Chondrocyte (in vitro differentiated cells): ENCODE data around the gene RNF213. TPM values are rescaled to one million over a fixed set of nuclear protein-coding genes. Genes with fewer than 3 reads are reported as not detected.

ENCODE experiments used
- DNase-seq: peaks from one replicate; pipeline ENCODE4 v3.0.0; 2021; ENCODE audit warnings: mixed read lengths, low spot score
- H3K27ac Mint-ChIP-seq: one replicate; pipeline ENCODE4 v1.8.0; 2021; ENCODE audit warnings: mild to moderate bottlenecking, moderate library complexity, mixed read lengths; ENCODE audit not compliant: unreplicated experiment
- H3K27me3 Mint-ChIP-seq: 2 replicates; pipeline ENCODE4 v1.8.0; 2021; ENCODE audit warnings: low read depth, mixed read lengths
- H3K36me3 Mint-ChIP-seq: 2 replicates; pipeline ENCODE4 v1.8.0; 2021; ENCODE audit warnings: low read depth, mixed read lengths
- H3K4me1 Mint-ChIP-seq: 2 replicates; pipeline ENCODE4 v1.8.0; 2021; ENCODE audit warnings: low read depth, mild to moderate bottlenecking, mixed read lengths
- H3K4me3 Mint-ChIP-seq: one replicate; pipeline ENCODE4 v1.8.0; 2021; ENCODE audit warnings: mild to moderate bottlenecking, moderate library complexity, mixed read lengths; ENCODE audit not compliant: unreplicated experiment
- H3K9me3 Mint-ChIP-seq: 2 replicates; pipeline ENCODE4 v1.8.0; 2021; ENCODE audit warnings: low read depth, mixed read lengths
- CTCF ChIP-seq: fragments of 200-600 bp; sonication (generic); IDR thresholded peaks from 2 replicates; pipeline ENCODE4 v1.5.0; 2021; ENCODE audit warnings: antibody characterized with exemption, mild to moderate bottlenecking, moderate library complexity
- total RNA-seq: library from RNA; stranded (reverse); gene quantifications from 3 replicates; pipeline ENCODE4 v1.2.1, GENCODE V29; 2021

Gene RNF213
- total RNA-seq, 1 donor from 2014 or later, result 73.2 TPM

- Mint-ChIP-seq H3K4me1 (peaks cover 23% of the 10 kb centered on the region), H3K27me3 (no peaks in the 10 kb centered on the region), H3K36me3 (peaks cover 3% of the 10 kb centered on the region), H3K27ac (no peak overlapping the region), H3K4me3 (no peak overlapping the region), H3K9me3 (no peaks in the 10 kb centered on the region)
- DNase-seq, result no peak
- no peak for TF ChIP-seq CTCF
These were observed 20.9 kb downstream of the RNF213 start for GRCh38 chr17:80281516-80281915.

- DNase-seq, result no peak
- Mint-ChIP-seq H3K9me3 (no peaks in the 10 kb centered on the region), H3K27me3 (no peaks in the 10 kb centered on the region), H3K4me1 (peaks cover 16% of the 10 kb centered on the region), H3K27ac (no peak overlapping the region), H3K4me3 (no peak overlapping the region), H3K36me3 (peaks cover 5% of the 10 kb centered on the region)
- TF ChIP-seq CTCF, result no peak
These were observed 22.6 kb downstream of the RNF213 start for GRCh38 chr17:80283116-80283852.

- Mint-ChIP-seq H3K4me1 (peaks cover 7% of the 10 kb centered on the region), H3K36me3 (peaks cover 13% of the 10 kb centered on the region), H3K4me3 (no peak overlapping the region), H3K9me3 (no peaks in the 10 kb centered on the region), H3K27ac (no peak overlapping the region), H3K27me3 (no peaks in the 10 kb centered on the region)
- TF ChIP-seq CTCF, result peak; percentile 25
- DNase-seq, result no peak
These were observed 24.0 kb downstream of the RNF213 start for GRCh38 chr17:80284631-80285030.

- no peak overlapping the region for H3K27ac Mint-ChIP-seq
- H3K27me3 Mint-ChIP-seq, result no peaks in the 10 kb centered on the region
- DNase-seq, result no peak
- H3K9me3 Mint-ChIP-seq, result no peaks in the 10 kb centered on the region
- H3K4me3 Mint-ChIP-seq, result no peak overlapping the region
- no peak for TF ChIP-seq CTCF
- no peaks in the 10 kb centered on the region for H3K4me1 Mint-ChIP-seq
- peaks cover 14% of the 10 kb centered on the region for H3K36me3 Mint-ChIP-seq
These were observed 24.7 kb downstream of the RNF213 start for GRCh38 chr17:80285237-80285920.

GRCh38 chr17:80286638-80286960 is 25.9 kb downstream of the RNF213 start:
- H3K36me3 Mint-ChIP-seq, result peaks cover 21% of the 10 kb centered on the region
- no peaks in the 10 kb centered on the region for H3K4me1 Mint-ChIP-seq
- no peak overlapping the region for H3K27ac Mint-ChIP-seq
- TF ChIP-seq CTCF, result no peak
- no peaks in the 10 kb centered on the region for H3K9me3 Mint-ChIP-seq
- no peak overlapping the region for H3K4me3 Mint-ChIP-seq
- H3K27me3 Mint-ChIP-seq, result no peaks in the 10 kb centered on the region
- DNase-seq, result no peak
